Activated naive CD4-positive, alpha-beta T cell treated with anti-CD3 and anti-CD28 coated beads, Interleukin-2, amount 50 U/mL, for 24 hours (primary cell): Measurements from ENCODE around the gene ASCC3.
A peak's percentile ranks its signal among the peaks of the same experiment; 100 is the strongest.

Experiments used
- H3K27ac Mint-ChIP-seq: one replicate; pipeline ENCODE4 v1.8.0; 2021; ENCODE audit warnings: mild to moderate bottlenecking, mixed read lengths
- H3K27me3 Mint-ChIP-seq: one replicate; pipeline ENCODE4 v1.8.0; 2021; ENCODE audit warnings: mixed read lengths
- H3K36me3 Mint-ChIP-seq: one replicate; pipeline ENCODE4 v1.8.0; 2021; ENCODE audit warnings: mixed read lengths
- H3K4me1 Mint-ChIP-seq: one replicate; pipeline ENCODE4 v1.8.0; 2021; ENCODE audit warnings: mixed read lengths
- H3K4me3 Mint-ChIP-seq: one replicate; pipeline ENCODE4 v1.8.0; 2021; ENCODE audit warnings: mild to moderate bottlenecking, mixed read lengths
- H3K9me3 Mint-ChIP-seq: one replicate; pipeline ENCODE4 v1.8.0; 2021; ENCODE audit warnings: mixed read lengths

Gene ASCC3

GRCh38 chr6:100473182-100473581 is 407.9 kb downstream of the ASCC3 start:
- Mint-ChIP-seq H3K27me3 (peaks cover 38% of the 10 kb centered on the region), H3K27ac (no peak overlapping the region), H3K4me3 (no peak overlapping the region), H3K4me1 (no peaks in the 10 kb centered on the region), H3K36me3 (no peaks in the 10 kb centered on the region), H3K9me3 (peaks cover 2% of the 10 kb centered on the region)

- Mint-ChIP-seq H3K4me1 (peaks cover 4% of the 10 kb centered on the region), H3K9me3 (peaks cover 6% of the 10 kb centered on the region), H3K27me3 (peaks cover 42% of the 10 kb centered on the region), H3K36me3 (no peaks in the 10 kb centered on the region), H3K27ac (no peak overlapping the region), H3K4me3 (no peak overlapping the region)
Observed at GRCh38 chr6:100472674-100473073, 408.5 kb downstream of the ASCC3 start.

- peaks cover 9% of the 10 kb centered on the region for H3K4me1 Mint-ChIP-seq
- H3K27me3 Mint-ChIP-seq, result peaks cover 50% of the 10 kb centered on the region
- H3K9me3 Mint-ChIP-seq, result peaks cover 6% of the 10 kb centered on the region
- peaks cover 2% of the 10 kb centered on the region for H3K36me3 Mint-ChIP-seq
- H3K4me3 Mint-ChIP-seq, result no peak overlapping the region
- H3K27ac Mint-ChIP-seq, result no peak overlapping the region
Observed at GRCh38 chr6:100470422-100471120, 410.6 kb downstream of the ASCC3 start.

- Mint-ChIP-seq H3K36me3 (peaks cover 2% of the 10 kb centered on the region), H3K4me3 (no peak overlapping the region), H3K27ac (no peak overlapping the region), H3K9me3 (peaks cover 6% of the 10 kb centered on the region), H3K4me1 (peaks cover 13% of the 10 kb centered on the region), H3K27me3 (peaks cover 55% of the 10 kb centered on the region)
Observed at GRCh38 chr6:100469101-100469859, 411.8 kb downstream of the ASCC3 start.

- H3K27me3 Mint-ChIP-seq, result peaks cover 58% of the 10 kb centered on the region
- peaks cover 6% of the 10 kb centered on the region for H3K9me3 Mint-ChIP-seq
- peaks cover 13% of the 10 kb centered on the region for H3K4me1 Mint-ChIP-seq
- no peak overlapping the region for H3K4me3 Mint-ChIP-seq
- no peak overlapping the region for H3K27ac Mint-ChIP-seq
- peaks cover 5% of the 10 kb centered on the region for H3K36me3 Mint-ChIP-seq
Observed at GRCh38 chr6:100468016-100468622, 413.0 kb downstream of the ASCC3 start.

GRCh38 chr6:100467129-100468015 is 413.8 kb downstream of the ASCC3 start:
- H3K4me3 Mint-ChIP-seq, result no peak overlapping the region
- peaks cover 13% of the 10 kb centered on the region for H3K4me1 Mint-ChIP-seq
- H3K36me3 Mint-ChIP-seq, result peaks cover 5% of the 10 kb centered on the region
- H3K27me3 Mint-ChIP-seq, result peaks cover 62% of the 10 kb centered on the region
- H3K9me3 Mint-ChIP-seq, result peaks cover 7% of the 10 kb centered on the region
- no peak overlapping the region for H3K27ac Mint-ChIP-seq

GRCh38 chr6:100466410-100467128 is 414.6 kb downstream of the ASCC3 start:
- peaks cover 12% of the 10 kb centered on the region for H3K9me3 Mint-ChIP-seq
- H3K4me1 Mint-ChIP-seq, result peaks cover 20% of the 10 kb centered on the region
- peak overlapping the region; percentile 14 for H3K27ac Mint-ChIP-seq
- peaks cover 64% of the 10 kb centered on the region for H3K27me3 Mint-ChIP-seq
- H3K36me3 Mint-ChIP-seq, result peaks cover 7% of the 10 kb centered on the region
- H3K4me3 Mint-ChIP-seq, result no peak overlapping the region

- Mint-ChIP-seq H3K36me3 (peaks cover 7% of the 10 kb centered on the region), H3K27me3 (peaks cover 61% of the 10 kb centered on the region), H3K9me3 (peaks cover 12% of the 10 kb centered on the region), H3K4me3 (no peak overlapping the region), H3K4me1 (peaks cover 20% of the 10 kb centered on the region), H3K27ac (peak overlapping the region; percentile 14)
Observed at GRCh38 chr6:100465701-100466409, 415.3 kb downstream of the ASCC3 start.

GRCh38 chr6:100464903-100465700 is 416.0 kb downstream of the ASCC3 start, which contains the start of gene SIM1:
Gene SIM1 (minus strand): TSS chr6:100464921. CDS start chr6:100463468, 1,453 bp downstream.
- H3K36me3 Mint-ChIP-seq, result peaks cover 7% of the 10 kb centered on the region
- H3K9me3 Mint-ChIP-seq, result peaks cover 12% of the 10 kb centered on the region
- peaks cover 66% of the 10 kb centered on the region for H3K27me3 Mint-ChIP-seq
- H3K27ac Mint-ChIP-seq, result peak within 1 kb of the TSS; percentile 8
- peaks cover 20% of the 10 kb centered on the region for H3K4me1 Mint-ChIP-seq
- no peak within 1 kb of the TSS for H3K4me3 Mint-ChIP-seq

GRCh38 chr6:100464162-100464851 is 416.8 kb downstream of the ASCC3 start:
- Mint-ChIP-seq H3K4me3 (no peak overlapping the region), H3K27me3 (peaks cover 70% of the 10 kb centered on the region), H3K4me1 (peaks cover 20% of the 10 kb centered on the region), H3K9me3 (peaks cover 18% of the 10 kb centered on the region), H3K36me3 (peaks cover 7% of the 10 kb centered on the region), H3K27ac (peak overlapping the region; percentile 8)

- H3K9me3 Mint-ChIP-seq, result peaks cover 22% of the 10 kb centered on the region
- H3K4me3 Mint-ChIP-seq, result no peak overlapping the region
- H3K27me3 Mint-ChIP-seq, result peaks cover 71% of the 10 kb centered on the region
- H3K27ac Mint-ChIP-seq, result no peak overlapping the region
- peaks cover 10% of the 10 kb centered on the region for H3K36me3 Mint-ChIP-seq
- peaks cover 20% of the 10 kb centered on the region for H3K4me1 Mint-ChIP-seq
Observed at GRCh38 chr6:100463630-100464161, 417.4 kb downstream of the ASCC3 start.

- H3K27ac Mint-ChIP-seq, result no peak overlapping the region
- peaks cover 18% of the 10 kb centered on the region for H3K4me1 Mint-ChIP-seq
- H3K4me3 Mint-ChIP-seq, result no peak overlapping the region
- H3K36me3 Mint-ChIP-seq, result peaks cover 10% of the 10 kb centered on the region
- peaks cover 66% of the 10 kb centered on the region for H3K27me3 Mint-ChIP-seq
- peaks cover 19% of the 10 kb centered on the region for H3K9me3 Mint-ChIP-seq
Observed at GRCh38 chr6:100462706-100463629, 418.2 kb downstream of the ASCC3 start.
